ENCODE measurements around the gene STK32B.

DNA sequence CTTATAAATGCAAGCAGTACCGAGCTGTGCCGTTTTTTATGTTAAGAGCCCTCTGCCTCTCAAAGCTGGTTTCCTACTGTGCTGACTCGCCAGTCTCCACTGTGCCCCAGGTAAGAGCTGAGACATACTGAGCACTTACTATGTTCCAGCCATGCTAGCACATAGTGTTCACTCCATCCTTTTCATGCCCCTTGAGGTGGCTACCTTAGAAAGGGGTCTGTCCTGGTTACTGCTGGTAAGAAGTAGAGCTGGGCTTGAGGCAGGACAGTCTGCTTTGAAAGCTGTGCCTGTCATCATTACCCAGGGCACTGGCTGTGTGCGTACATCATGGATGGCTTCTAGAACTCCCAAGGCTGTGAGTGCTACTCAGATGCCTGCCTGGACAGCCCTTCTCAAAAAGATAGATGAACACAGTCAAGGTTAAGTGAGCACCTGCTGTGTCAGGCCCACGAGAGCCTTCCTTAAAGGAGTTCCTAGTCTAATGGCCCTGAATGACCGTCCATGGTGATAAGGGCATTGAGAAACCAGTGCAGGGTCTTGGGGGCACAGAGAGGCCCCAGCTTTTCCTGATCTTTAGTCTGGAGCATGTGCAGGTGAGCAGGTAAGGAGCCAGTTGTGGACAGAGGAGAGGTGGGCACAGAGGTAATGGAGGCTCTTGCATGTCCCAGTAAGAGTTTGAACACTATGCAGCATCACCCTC lies 1.6 kb downstream of the STK32B start:
- no peak for TF ChIP-seq ZNF384 (IDR thresholded peaks at IDR 0.05)
- no peak for TF ChIP-seq HDGF (IDR thresholded peaks at IDR 0.05; ENCODE audit: borderline replicate concordance)
- no peak for TF ChIP-seq ARNT (IDR thresholded peaks at IDR 0.05)
- TF ChIP-seq ELF4 (IDR thresholded peaks at IDR 0.05), result no peak
- no peak for TF ChIP-seq SP1 (IDR thresholded peaks at IDR 0.05)
